SH-SY5Y (cell line): Measurements from ENCODE around the gene LRRC10B.

Experiments
- GATA2 ChIP-seq: IDR thresholded peaks from 2 replicates; pipeline ENCODE4 v1.6.1; 2011; ENCODE audit warnings: mild to moderate bottlenecking, low read depth, low read length
- GATA3 ChIP-seq: IDR thresholded peaks from 2 replicates; pipeline ENCODE4 v1.6.1; 2011; ENCODE audit warnings: low read depth, mild to moderate bottlenecking, low read length, moderate library complexity

- TF ChIP-seq GATA2 = no peak
- TF ChIP-seq GATA3 = no peak
Observed at GRCh38 chr11:61534025-61534932, 25.7 kb downstream of the LRRC10B start.
